Ishikawa (cell line): Measurements from ENCODE around the gene FIBCD1.

Experiments
- CEBPB ChIP-seq: IDR thresholded peaks from 2 replicates; pipeline ENCODE4 v1.6.1; 2012
- CREB1 ChIP-seq: IDR thresholded peaks from 2 replicates; pipeline ENCODE4 v1.6.1; 2012; ENCODE audit warnings: low read depth
- EGR1 ChIP-seq: IDR thresholded peaks from 2 replicates; pipeline ENCODE4 v1.6.1; 2012
- EP300 ChIP-seq: IDR thresholded peaks from 2 replicates; pipeline ENCODE4 v1.6.1; 2012; ENCODE audit warnings: borderline replicate concordance
- FOXM1 ChIP-seq: IDR thresholded peaks from 2 replicates; pipeline ENCODE4 v1.6.1; 2012; ENCODE audit warnings: low read depth, borderline replicate concordance
- NFIC ChIP-seq: IDR thresholded peaks from 2 replicates; pipeline ENCODE4 v1.6.1; 2012
- RAD21 ChIP-seq: IDR thresholded peaks from 2 replicates; pipeline ENCODE4 v1.6.1; 2012; ENCODE audit warnings: low read depth
- REST ChIP-seq: IDR thresholded peaks from 2 replicates; pipeline ENCODE4 v1.6.1; 2012; ENCODE audit warnings: low read depth, mild to moderate bottlenecking
- TAF1 ChIP-seq: IDR thresholded peaks from 2 replicates; pipeline ENCODE4 v1.6.1; 2012; ENCODE audit warnings: low read depth, mild to moderate bottlenecking
- TCF12 ChIP-seq: IDR thresholded peaks from 2 replicates; pipeline ENCODE4 v1.6.1; 2012; ENCODE audit warnings: low read depth
- TEAD4 ChIP-seq: IDR thresholded peaks from 2 replicates; pipeline ENCODE4 v1.6.1; 2012
- USF1 ChIP-seq: IDR thresholded peaks from 2 replicates; pipeline ENCODE4 v1.6.1; 2012
- YY1 ChIP-seq: IDR thresholded peaks from 2 replicates; pipeline ENCODE4 v1.6.1; 2012; ENCODE audit warnings: low read depth
- ZBTB7A ChIP-seq: IDR thresholded peaks from 2 replicates; pipeline ENCODE4 v1.6.1; 2012; ENCODE audit warnings: low read depth
- TF ChIP-seq, protein P1 (sequence below): IDR thresholded peaks from 2 replicates; pipeline ENCODE4 v1.6.1; 2012

Gene FIBCD1

DNA sequence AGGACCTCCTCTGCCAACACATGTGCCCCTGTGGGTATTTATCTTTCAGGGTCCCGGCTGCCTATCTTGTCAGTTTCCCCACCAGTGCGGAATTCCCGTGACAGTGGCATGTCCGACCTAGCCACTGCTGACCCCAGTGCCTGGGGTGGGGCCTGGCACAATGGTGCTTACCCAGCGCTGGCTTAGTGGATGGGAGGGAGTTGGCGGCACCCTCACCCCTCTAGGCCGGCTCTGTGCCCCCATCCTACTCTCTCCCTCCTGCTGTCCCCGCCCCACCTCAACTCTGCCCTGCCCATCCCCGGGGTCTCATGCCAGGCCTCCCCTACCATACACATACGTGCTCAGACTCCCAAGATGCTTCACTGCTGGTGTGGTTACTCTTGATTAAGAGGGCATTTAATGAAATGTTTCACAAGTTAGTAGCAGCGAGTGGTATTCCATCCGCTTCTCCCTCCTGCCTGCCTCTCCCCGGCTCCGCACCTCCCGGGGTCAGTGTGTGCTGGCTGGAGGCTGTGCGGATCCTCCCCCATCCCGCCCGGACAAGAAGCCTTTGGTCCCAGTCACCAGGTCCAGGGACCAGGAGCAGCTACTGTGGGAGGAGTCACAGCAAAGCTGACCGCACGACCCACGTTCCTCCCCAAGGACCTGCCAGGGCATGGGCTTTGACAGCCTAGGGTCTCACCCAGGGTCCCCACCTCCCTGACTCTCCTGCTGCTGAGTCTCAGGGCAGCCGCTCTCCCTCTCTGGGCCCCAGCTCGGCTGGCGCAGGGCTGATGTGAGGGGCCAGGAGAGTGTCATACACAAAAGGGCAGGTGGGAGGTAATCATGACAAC is 32.9 kb downstream of the FIBCD1 start:
- TF ChIP-seq EP300, result no peak
- TF ChIP-seq CEBPB, result no peak
- no peak for TF ChIP-seq FOXM1
- no peak for TF ChIP-seq TEAD4

DNA sequence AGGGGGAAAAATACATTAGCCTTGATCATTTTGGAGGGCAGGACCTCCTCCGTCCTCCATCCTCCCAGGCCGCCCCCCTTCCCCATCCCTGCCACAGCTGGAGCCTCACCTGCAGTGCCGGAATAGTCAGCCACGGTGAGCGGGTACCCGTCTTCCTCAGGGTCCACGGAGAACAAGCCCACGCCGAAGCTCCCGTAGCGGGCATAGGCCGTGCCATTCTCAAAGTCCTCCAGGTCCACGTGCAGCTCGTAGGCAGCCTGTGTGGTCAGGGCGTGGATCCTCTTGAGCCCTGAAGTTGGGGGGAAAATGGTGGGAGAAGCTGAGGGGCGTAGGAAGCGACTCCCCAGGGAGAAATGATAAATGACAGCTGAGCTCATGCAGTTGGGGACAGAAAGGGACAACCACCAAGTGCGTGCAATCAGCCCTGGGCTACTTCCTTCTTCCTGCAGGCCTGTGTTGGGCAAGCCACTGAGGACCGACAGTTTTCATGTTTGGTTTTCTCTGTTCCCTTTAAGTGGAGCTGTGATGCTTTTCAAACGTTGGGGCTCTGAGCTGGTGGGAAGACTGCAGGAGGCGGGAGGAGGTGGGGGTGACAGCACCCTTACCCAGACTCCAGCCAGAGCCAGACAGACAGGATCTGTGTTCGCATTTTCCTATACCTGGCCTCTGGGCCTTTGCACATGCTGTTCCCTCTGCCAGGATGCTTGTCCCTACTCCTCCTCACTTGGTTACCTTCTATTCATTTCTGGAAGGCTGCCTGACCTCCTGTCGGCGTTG is 33.7 kb downstream of the FIBCD1 start:
- TF ChIP-seq TCF12 (no peak), ZBTB7A (no peak), REST (no peak), EGR1 (no peak), NFIC (no peak), CREB1 (no peak), TEAD4 (no peak), USF1 (no peak), TAF1 (no peak), FOXM1 (no peak)
- TF ChIP-seq, protein P1, sequence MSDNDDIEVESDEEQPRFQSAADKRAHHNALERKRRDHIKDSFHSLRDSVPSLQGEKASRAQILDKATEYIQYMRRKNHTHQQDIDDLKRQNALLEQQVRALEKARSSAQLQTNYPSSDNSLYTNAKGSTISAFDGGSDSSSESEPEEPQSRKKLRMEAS, result no peak

- no peak for TF ChIP-seq CEBPB
- no peak for TF ChIP-seq TEAD4
- no peak for TF ChIP-seq TAF1
- TF ChIP-seq, protein P1, result no peak
- TF ChIP-seq RAD21, result no peak
- TF ChIP-seq NFIC, result no peak
- no peak for TF ChIP-seq CREB1
- no peak for TF ChIP-seq EP300
- TF ChIP-seq EGR1, result no peak
- TF ChIP-seq FOXM1, result no peak
- TF ChIP-seq USF1, result no peak
- TF ChIP-seq REST, result no peak
- TF ChIP-seq YY1, result no peak
- TF ChIP-seq TCF12, result no peak
- TF ChIP-seq ZBTB7A, result no peak
Observed at GRCh38 chr9:130904070-130905044, 34.7 kb downstream of the FIBCD1 start.

DNA sequence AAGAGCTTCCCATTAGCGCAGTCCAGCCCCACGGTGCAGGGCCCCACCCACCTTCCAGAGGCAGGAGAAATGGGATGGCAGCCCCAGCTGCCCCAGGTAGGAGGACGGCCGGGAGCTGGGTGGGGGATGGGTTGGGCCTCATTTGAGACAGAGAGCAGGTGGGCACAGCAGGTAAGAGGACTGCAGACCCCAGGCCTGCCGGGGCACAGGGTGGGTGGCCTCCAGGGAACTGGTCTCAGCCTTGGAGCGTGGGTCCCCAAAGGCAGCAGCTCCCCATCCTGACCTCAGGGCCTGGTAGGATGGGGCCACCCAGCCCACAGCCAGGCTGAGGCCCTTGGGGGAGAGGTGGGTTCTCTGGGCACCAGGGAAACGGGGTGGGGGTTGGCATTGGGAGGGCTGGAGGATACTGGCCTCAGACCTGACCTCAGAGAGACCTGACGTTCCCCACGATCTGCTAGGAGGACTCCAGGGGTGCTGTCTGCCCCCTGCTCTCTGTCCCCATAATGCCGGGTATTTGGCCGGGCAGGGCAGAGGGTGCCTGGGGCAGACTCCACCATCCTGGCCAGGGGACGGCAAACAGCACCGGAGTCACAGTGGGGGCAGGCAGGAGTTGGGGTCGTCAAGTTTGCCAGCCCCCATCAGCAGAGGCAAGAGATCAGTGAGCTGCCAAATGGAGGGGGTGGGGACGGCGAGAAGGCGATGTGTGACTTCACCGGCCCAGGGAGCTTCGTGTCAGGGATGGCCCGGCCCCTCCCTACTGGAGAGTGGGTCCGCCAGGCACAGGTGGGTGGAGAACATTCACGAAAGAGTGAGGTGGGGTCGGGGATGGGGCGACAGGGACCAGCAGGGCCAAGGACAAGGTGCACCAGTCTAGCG is 35.6 kb downstream of the FIBCD1 start:
- TF ChIP-seq TAF1, result no peak
- no peak for TF ChIP-seq YY1
- TF ChIP-seq ZBTB7A, result no peak
- TF ChIP-seq TCF12, result no peak
- no peak for TF ChIP-seq EP300
- no peak for TF ChIP-seq NFIC
- TF ChIP-seq REST, result no peak
- TF ChIP-seq FOXM1, result no peak
- no peak for TF ChIP-seq EGR1
- TF ChIP-seq CREB1, result no peak
- no peak for TF ChIP-seq TEAD4
- TF ChIP-seq RAD21, result no peak
- no peak for TF ChIP-seq USF1
